Osteocyte (in vitro differentiated cells): ENCODE measurements around the gene PTCSC3. TPM values are rescaled to one million over a fixed set of nuclear protein-coding genes. Genes with fewer than 3 reads are reported as not detected.

Experiments
- DNase-seq: peaks from one replicate; pipeline ENCODE4 v3.0.0; 2021; ENCODE audit warnings: mixed read lengths; ENCODE audit not compliant: unreplicated experiment; ENCODE audit errors: extremely low spot score
- H3K27ac Mint-ChIP-seq: one replicate; pipeline ENCODE4 v1.8.0; 2021; ENCODE audit warnings: mild to moderate bottlenecking, mixed read lengths; ENCODE audit not compliant: unreplicated experiment
- H3K27me3 Mint-ChIP-seq: one replicate; pipeline ENCODE4 v1.8.0; 2021; ENCODE audit warnings: mixed read lengths; ENCODE audit not compliant: unreplicated experiment
- H3K36me3 Mint-ChIP-seq: one replicate; pipeline ENCODE4 v1.8.0; 2021; ENCODE audit warnings: mixed read lengths; ENCODE audit not compliant: unreplicated experiment
- H3K4me1 Mint-ChIP-seq: one replicate; pipeline ENCODE4 v1.8.0; 2021; ENCODE audit warnings: mixed read lengths; ENCODE audit not compliant: unreplicated experiment
- H3K4me3 Mint-ChIP-seq: one replicate; pipeline ENCODE4 v1.8.0; 2021; ENCODE audit warnings: mild to moderate bottlenecking, moderate library complexity, mixed read lengths; ENCODE audit not compliant: unreplicated experiment
- H3K9me3 Mint-ChIP-seq: one replicate; pipeline ENCODE4 v1.8.0; 2021; ENCODE audit warnings: mixed read lengths; ENCODE audit not compliant: unreplicated experiment
- total RNA-seq: library from RNA; stranded (reverse); gene quantifications from 2 replicates; pipeline ENCODE4 v1.2.1, GENCODE V29; 2021
- TF ChIP-seq, protein P1 (sequence below): fragments of 200-600 bp; sonication (generic); IDR thresholded peaks from 2 replicates; pipeline ENCODE4 v1.5.0; 2021; ENCODE audit warnings: antibody characterized with exemption, mild to moderate bottlenecking, moderate library complexity

Gene PTCSC3
- total RNA-seq, 1 donor from 2014 or later: not detected

DNA sequence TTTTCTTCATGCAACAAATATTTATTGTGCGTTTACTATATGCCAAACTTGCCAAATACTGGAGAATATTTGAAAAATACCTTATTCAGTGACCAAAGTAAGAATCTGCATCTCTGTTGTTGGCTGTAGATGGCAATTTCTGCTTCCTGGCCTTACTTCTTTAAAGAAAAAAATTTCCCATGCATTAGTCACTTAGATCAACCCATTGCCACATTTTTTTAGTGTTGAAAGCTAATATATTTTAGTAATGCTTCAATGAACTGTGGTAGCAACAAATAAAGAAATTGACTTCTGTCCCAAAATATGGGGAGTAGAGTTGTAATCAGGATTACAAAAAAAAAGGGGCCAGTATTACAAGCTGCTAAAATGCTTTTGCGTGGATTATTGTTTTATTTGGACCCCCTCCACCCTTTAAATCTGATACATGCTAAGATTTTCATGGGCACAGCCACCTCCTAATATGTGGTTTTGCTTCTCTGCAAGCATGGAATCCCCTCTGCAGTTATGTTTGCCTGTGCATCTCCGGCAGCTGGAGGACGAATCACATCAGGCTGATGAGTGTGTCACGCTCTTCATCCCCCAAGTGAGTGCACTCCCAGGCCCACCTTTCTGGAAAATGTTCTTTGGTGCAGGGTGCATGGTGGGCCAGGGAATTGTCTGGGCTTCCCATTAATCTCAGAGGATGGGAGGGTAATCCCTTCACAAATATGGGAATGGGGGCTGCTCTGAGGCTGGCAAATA, 38.1 kb upstream of the PTCSC3 start:
- H3K4me1 Mint-ChIP-seq: no peaks in the 10 kb centered on the region
- no peaks in the 10 kb centered on the region for H3K36me3 Mint-ChIP-seq
- H3K9me3 Mint-ChIP-seq: no peaks in the 10 kb centered on the region
- H3K27me3 Mint-ChIP-seq: peaks cover 46% of the 10 kb centered on the region
- TF ChIP-seq, protein P1, sequence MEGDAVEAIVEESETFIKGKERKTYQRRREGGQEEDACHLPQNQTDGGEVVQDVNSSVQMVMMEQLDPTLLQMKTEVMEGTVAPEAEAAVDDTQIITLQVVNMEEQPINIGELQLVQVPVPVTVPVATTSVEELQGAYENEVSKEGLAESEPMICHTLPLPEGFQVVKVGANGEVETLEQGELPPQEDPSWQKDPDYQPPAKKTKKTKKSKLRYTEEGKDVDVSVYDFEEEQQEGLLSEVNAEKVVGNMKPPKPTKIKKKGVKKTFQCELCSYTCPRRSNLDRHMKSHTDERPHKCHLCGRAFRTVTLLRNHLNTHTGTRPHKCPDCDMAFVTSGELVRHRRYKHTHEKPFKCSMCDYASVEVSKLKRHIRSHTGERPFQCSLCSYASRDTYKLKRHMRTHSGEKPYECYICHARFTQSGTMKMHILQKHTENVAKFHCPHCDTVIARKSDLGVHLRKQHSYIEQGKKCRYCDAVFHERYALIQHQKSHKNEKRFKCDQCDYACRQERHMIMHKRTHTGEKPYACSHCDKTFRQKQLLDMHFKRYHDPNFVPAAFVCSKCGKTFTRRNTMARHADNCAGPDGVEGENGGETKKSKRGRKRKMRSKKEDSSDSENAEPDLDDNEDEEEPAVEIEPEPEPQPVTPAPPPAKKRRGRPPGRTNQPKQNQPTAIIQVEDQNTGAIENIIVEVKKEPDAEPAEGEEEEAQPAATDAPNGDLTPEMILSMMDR: no peak
- H3K4me3 Mint-ChIP-seq: no peak overlapping the region
- DNase-seq: no peak
- H3K27ac Mint-ChIP-seq: no peak overlapping the region

DNA sequence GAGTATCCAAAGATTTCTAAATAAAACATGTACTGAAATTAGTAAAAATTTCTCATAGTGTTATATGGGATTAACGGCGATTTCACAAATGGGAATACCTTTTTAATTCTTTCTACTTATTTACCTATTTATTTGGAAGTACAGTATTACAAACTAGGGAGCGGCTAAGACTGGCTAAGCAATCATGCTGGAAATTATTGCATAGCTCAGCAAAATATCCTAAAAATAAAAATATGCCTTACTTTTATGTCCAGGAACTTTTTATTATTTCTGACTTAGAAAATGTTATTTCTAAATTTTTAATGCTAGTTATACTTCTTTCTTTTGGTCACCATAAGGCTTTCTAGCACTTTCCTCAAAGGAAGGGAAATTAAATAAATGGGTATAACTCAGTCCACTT, 36.5 kb upstream of the PTCSC3 start:
- no peaks in the 10 kb centered on the region for H3K9me3 Mint-ChIP-seq
- H3K36me3 Mint-ChIP-seq: no peaks in the 10 kb centered on the region
- no peak overlapping the region for H3K4me3 Mint-ChIP-seq
- DNase-seq: no peak
- no peak overlapping the region for H3K27ac Mint-ChIP-seq
- TF ChIP-seq, protein P1: no peak
- peaks cover 43% of the 10 kb centered on the region for H3K27me3 Mint-ChIP-seq
- H3K4me1 Mint-ChIP-seq: no peaks in the 10 kb centered on the region

DNA sequence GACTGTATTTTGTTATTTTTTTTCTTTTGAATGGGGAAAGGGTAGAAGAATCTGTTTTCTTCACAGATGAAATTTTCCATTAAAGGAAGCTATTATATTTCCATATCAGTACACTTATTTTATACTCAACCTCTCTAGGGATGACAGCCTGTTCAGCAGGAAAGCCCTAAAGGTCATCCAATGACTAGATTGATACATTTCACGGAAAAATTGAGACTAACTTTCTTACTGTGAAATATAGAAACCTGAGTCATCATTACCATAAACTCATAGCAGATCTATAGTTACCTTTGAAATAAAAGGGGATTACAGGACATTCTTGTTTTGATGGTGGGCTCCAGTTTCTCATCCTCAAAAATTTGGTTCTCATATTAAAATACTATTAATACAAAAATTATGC, 36.1 kb upstream of the PTCSC3 start:
- H3K4me1 Mint-ChIP-seq: no peaks in the 10 kb centered on the region
- H3K4me3 Mint-ChIP-seq: no peak overlapping the region
- H3K9me3 Mint-ChIP-seq: no peaks in the 10 kb centered on the region
- no peak for DNase-seq
- no peak overlapping the region for H3K27ac Mint-ChIP-seq
- TF ChIP-seq, protein P1: no peak
- H3K36me3 Mint-ChIP-seq: no peaks in the 10 kb centered on the region
- peaks cover 40% of the 10 kb centered on the region for H3K27me3 Mint-ChIP-seq

DNA sequence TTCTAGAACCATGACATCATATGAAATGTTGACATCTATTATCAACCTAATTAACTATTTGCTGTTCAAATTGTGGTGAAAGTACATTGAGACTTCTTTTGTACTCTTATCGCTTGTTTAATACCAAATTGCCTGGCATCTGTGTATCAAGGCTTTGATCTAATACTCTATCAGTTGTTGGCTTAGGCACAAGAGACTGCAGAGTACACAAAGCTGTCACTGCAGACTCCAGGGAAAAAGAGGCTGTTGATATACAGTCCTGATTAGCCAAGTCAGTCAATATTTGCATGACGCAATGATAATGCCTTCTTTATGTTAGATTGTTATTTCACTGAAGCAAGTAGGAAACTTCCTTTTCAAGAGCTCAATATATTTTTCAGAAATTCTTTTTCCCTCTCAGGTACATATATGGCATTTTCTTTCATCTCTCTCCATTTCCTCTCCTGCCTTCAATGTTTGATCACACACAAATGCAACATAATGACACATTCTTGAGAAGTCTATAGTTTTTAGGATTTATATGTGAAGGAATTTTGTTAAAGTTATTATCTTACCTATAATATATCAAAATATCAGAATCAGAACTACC, 32.3 kb upstream of the PTCSC3 start:
- Mint-ChIP-seq H3K27ac (no peak overlapping the region), H3K9me3 (no peaks in the 10 kb centered on the region), H3K4me1 (no peaks in the 10 kb centered on the region), H3K36me3 (no peaks in the 10 kb centered on the region), H3K4me3 (no peak overlapping the region), H3K27me3 (peaks cover 32% of the 10 kb centered on the region)
- DNase-seq: no peak
- TF ChIP-seq, protein P1: no peak

DNA sequence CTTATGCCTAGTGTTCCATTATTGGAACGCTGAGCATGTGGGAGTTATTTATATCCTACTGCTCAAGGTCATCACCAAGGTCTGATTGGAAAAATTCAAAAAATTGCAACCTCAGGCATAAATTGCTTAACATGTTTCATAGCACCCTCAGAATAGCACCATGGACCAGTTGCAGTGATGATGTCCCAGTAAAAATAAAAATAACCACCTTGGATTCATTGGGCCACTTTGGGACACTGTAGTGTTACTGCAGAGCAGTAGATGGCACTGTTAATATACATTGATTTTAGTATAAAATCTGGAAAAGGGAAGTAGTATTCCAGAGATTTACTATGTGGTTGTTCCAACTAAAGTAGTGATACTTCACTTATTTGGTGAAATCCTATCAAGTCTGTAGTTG, 31.0 kb upstream of the PTCSC3 start:
- Mint-ChIP-seq H3K4me3 (no peak overlapping the region), H3K27ac (no peak overlapping the region)
- DNase-seq: no peak

More for the DNA sequence above, 31.0 kb upstream of the PTCSC3 start:
- Mint-ChIP-seq H3K4me1 (no peaks in the 10 kb centered on the region), H3K36me3 (no peaks in the 10 kb centered on the region), H3K9me3 (peaks cover 6% of the 10 kb centered on the region), H3K27me3 (peaks cover 28% of the 10 kb centered on the region)
- TF ChIP-seq, protein P1: peak; percentile 56
